ENCODE data around the gene CTSD. TPM values are rescaled to one million over a fixed set of nuclear protein-coding genes. Genes with fewer than 3 reads are reported as not detected.
"Not testable (repeated sequence)": the region's sequence is repeated elsewhere in the genome, so short reads cannot be mapped to it uniquely, and the experiment has no call there.

Gene CTSD
- 940 TPM for total RNA-seq
- long read RNA-seq, transcript CTSD-201 (9 exons, 2,123 nt), result major isoform, 1,989 of 2,409 reads
- long read RNA-seq, transcript CTSD-204 (9 exons, 2,006 nt), result minor isoform, 11 of 2,409 reads
- long read RNA-seq, partial matches to known transcripts, result 330 of 2,409 reads
- long read RNA-seq, other reads (novel, unspliced or antisense), result 73 of 2,409 reads

DNA sequence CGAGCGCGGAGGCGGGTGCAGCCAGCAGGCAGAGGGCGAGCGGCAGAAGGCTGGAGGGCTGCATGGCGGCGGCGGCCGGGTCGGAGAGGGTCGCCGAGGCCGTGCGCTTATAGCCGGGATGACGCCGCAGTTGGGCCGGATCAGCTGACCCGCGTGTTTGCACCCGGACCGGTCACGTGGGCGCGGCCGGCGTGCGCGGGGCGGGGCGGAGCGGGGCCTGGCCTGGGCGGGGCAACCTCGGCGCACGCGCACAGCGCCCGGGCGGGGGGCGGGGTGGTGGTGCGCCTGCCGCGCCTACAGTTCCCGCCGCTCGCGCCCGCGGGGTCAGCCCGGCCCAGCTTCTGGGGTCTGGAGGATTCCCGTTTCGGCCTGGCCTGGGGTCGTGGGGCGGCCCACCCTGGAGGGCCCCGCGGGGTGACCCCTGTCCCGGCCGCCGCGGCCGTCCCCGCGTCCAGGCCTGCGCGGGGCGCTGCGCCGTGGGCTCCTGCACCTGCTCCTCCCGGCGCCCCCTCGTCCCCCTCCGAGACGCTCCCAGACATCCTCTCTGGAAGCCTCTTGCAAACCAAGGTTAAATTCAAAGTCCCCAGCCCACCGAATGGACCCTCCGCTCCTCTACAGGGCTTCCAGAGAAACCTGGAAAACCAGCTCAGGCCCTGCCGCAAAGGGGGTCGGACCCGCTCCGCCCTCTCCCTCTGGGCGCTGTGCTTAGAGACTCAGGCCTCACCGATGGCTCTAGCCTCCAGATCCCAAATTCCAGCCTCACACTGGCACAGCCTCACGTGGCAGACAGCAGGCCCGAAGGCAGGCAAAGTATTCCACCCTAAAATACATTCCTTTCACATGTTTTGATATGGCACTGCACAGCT lies at the start of gene CTSD:
CTSD (minus strand) TSS at position 132 of the 866 bp plus-strand sequence; CDS start at position 64, 68 bp downstream.
- DNase-seq (ENCODE audit: low spot score), result peak; percentile 98

DNA sequence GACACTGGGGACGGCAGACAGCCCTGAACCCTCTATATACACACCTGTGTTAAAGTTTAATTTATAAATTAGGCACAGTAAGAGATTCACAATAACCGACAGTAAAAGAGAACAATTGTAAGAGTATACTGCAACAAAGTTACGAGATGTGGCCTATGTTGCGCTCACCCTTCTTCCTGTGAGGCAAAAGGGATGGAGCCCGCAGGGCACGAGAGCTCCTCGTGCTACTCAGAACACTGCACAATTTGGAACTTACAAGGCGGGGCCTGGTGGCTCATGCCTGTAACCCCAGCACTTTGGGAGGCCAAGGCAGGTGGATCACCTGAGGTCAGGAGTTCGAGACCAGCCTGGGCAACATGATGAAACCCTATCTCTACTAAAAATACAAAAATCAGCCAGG lies 49.6 kb upstream of the CTSD start:
- not testable (repeated sequence) for DNase-seq (ENCODE audit: low spot score)

DNA sequence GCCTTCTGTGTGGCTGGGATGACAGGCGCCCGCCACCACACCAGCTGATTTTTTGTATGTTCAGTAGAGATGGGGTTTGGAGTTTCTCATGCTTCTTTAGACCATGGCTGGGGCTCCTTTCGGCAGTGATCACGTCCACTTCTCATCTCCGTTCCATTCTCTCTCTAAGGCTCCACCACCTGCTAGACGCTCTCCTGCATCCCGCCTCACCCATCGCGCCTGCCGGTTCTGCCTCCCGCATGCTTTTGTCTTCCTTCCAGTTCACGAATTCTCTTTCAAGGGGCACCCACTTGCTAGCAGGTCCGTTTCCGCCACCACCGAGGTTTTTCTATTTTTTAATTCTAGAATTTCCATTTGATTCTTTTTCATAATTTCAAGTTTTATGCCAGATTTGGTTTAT lies 49.1 kb upstream of the CTSD start:
- no peak for DNase-seq (ENCODE audit: low spot score)

DNA sequence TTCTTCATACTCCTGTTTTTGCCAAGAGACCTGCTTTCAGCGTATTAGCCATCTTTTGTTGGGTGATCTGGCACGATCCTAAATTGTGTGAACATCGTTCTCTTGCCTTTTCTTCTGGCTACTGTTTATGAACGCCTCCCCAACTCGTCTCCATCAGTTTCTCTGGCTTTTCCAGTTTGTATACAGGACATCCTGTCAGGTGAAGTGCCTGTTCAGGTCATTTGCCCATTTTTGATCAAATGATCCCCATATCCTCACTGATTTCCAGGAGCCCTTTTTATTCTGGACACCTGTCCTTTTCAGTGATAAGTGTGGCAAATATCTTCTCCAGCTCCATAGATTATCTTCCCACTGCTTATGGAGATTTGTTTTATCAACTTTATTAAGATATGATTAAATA lies 48.5 kb upstream of the CTSD start:
- DNase-seq (ENCODE audit: low spot score), result no peak

DNA sequence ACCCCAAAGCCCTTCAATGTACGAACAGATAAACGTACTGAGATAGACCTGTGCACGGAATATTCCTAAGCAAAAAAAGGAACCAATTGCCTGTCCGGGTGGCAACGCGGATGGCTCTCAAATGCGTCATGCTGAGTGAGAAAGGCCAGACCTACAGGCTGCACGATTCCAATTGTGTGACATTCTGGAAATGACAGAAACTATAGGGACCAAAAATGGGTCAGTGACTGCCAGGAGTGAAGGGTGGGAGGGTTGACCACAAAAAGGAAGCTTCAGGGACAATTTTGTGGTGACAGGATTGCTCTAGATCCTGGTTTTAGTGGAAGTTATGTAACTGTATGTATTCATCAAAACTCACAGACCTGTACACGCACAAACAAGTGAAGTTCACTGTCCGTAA lies 47.0 kb upstream of the CTSD start:
- DNase-seq (ENCODE audit: low spot score), result no peak

DNA sequence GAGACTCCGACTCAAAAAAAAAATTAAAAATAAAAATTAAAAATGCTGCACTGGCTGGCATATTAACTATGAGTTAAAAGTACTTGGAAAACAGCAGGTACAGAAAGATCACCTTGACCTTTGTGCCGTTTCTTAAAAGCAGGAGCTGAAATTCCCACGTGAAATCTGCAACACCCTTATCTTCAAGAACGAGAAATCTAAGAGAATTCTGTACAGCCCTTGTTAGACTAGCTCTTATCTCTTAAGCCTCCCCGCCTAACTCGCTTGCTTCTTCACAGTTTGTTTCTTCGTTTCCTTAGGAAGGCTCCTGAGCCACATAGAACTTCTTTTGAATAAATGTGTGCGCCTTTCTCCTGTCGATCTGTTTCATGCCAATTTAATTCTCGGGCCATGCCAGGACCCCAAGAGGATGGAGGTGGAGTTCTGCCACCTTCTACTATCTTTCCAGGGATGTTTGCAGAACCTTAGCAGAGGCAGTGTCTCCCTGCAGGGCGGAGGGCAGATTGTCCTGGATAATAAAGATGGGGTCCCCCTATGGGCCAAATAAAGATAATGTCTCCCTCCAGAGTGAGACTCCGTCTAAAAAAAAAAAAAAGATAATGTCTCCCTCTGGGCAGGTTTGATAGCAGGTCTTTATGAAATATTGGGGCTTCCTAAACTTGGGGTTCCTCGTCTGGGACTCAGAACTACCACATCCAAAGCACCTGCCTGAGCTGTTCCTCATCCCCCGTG lies 43.7 kb upstream of the CTSD start:
- DNase-seq (ENCODE audit: low spot score), result no peak

DNA sequence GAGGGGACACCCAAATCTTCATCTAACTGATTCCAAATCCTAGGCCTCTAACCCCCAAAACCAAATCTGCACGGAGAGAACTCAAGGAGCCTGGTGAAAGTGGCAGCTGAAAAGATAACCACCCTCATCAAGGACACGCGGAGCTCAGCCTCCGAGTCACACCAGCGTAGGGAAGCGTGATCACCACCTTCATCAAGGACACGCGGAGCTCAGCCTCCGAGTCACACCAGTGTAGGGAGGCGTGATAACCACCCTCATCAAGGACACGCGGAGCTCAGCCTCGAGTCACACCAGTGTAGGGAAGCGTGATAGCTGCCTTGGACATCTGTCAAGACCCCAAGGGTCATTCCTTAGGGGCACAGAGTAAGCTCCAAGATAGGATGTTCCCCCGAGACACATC lies 41.8 kb upstream of the CTSD start:
- DNase-seq (ENCODE audit: low spot score), result no peak

DNA sequence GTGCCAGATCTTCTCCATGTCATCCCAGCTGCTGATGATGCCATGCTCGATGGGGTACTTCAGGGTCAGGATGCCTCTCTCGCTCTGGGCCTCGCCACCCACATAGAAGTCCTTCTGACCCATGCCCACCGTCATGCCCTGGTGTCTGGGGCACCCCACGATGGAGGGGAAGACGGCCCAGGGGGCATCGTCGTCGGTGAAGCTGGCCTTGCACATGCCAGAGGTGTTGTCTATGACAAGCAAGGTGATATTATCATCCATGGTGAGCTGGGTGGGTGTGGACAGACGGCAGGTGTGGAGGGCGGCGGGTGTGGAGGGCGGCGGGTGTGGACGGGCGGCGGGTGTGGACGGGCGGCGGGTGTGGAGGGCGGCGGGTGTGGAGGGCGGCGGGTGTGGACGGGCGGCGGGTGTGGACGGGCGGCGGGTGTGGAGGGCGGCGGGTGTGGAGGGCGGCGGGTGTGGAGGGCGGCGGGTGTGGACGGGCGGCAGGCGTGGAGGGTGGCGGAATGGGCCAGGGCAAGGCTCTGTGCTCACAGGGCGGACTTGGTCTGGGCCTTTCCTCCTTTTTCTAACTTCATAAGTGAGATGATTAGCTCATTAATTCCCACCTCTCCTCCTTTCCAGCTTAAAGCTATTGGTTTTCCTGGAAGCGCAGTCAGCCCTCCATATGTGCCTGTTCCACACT lies 40.2 kb upstream of the CTSD start:
- not testable (repeated sequence) for DNase-seq (ENCODE audit: low spot score)

DNA sequence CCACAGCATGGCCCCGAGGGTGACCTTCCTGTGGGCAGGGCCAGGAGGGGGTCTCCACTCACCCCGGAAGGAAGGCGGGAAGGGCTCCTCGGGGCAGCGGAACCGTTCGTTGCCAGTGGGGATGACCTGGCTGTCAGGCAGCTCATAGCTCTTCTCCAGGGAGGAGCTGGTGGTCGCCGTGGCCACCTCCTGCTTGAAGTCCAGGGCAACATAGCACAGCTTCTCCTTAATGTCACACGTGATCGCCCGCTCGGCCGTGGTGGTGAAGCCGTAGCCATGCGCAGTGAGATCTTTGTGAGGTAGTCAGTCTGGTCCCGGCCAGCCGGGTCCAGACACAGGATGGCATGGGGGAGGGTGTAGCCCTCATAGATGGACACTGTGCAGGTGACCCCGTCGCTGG lies 39.5 kb upstream of the CTSD start:
- DNase-seq (ENCODE audit: low spot score), result no peak

DNA sequence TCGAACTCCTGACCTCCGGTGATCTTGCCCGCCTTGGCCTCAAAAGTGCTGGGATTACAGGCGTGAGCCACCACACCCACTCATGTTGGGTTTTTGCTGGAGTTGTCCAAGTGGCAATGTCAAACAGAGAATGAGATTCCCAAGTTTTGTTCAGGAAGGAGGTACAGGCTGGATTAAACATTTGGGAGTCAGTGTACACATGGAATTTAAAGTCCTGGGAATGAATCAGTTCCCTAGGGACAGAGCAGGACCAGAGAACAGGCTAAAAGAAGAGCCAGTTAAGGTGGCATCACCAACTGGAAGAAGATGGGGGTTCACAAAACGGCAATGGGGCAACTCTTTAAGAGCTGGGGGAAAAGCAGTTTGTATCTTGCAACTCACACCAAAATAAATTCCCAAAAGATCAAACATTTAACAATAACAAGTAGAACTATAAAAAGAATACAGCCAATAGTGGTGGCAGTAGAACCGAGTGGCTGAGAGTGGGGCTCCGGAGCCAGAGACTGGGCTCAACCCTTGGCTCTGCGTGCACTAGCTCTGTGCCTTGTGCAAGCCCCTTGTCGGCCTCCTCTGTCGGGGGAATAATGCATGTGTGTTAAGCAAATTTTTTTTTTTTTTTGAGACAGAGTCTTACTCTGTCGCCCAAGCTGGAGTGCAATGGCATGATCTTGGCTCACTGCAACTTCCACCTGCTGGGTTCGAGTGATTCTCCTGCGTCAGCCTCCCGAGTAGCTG lies 33.8 kb upstream of the CTSD start:
- no peak for DNase-seq (ENCODE audit: low spot score)

DNA sequence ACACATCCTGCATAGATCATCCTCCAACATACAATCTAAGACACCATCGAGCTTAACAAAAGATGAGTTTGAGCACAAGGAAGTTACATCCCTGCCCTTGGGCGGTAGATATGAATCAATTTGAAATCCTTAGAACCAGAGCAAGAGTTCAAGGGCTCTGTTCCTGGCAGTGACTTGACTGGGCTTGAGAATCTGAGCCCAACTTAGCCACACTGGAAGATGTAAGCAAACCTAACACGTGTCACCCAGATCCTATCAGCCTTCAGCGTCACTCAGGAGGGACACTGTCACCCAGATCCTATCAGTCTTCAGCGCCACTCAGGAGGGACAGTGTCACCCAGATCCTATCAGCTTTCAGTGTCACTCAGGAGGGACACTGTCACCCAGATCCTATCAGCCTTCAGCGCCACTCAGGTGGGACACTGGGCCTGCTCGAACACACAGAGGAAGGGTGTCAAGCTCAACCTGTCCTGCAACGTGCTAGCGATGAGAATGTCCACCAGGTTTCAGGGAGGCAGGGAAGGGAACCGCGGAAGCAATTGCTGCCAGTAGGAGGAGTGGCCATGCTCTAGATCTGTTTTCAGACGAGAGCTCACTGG lies 32.8 kb upstream of the CTSD start:
- DNase-seq (ENCODE audit: low spot score), result no peak

DNA sequence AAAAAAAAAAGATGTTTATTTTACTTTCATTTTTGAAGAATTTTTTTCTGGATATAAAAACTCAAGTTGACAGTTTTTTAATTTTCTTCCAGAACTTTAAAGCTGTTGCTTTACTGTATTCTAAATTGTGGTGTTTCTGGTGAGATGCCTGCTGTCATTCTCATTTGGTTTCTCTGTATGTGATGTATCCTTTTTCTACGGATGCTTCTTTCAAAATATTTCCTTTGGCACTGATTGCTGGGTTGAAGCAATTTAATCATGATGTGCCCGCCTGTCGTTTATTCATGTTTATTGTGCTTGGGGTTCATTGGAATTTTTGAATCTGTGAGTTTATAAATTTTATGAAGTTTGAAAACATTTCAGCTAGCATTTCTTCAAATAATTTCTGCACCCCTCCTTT lies 29.4 kb upstream of the CTSD start:
- no peak for DNase-seq (ENCODE audit: low spot score)

DNA sequence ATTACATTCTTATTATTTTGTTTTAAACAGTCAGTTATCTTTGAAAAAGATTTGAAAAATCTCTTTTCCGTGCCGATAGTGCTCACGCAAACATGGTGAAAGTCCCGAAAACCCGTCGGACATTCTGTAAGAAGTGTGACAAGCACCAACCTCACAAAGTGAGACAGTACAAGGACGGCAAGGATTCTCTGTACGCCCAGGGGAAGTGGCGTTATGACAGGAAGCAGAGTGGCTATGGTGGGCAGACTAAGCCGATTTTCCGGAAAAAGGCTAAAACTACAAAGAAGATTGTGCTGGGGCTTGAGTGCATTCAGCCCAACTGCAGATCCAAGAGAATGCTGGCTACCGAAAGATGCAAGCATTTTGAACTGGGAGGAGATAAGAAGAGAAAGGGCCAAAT lies 28.7 kb upstream of the CTSD start:
- no peak for DNase-seq (ENCODE audit: low spot score)

DNA sequence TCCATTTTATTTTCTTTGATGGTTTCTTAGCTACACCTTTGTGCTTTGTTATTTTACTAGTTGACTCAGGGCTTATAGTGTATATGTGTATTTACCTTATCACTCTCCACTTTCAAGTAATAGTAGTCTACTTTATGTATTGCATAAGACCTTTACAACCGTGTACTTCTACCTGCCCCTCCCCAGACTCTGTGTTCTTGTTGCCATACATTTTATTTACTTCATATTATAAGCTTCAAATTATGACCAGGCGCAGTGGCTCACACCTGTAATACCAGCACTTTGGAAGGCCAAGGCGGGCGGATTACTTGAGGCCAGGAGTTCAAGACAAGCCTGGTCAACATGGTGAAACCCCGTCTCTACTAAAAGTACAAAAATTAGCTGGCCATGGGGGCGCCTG lies 28.2 kb upstream of the CTSD start:
- no peak for DNase-seq (ENCODE audit: low spot score)

DNA sequence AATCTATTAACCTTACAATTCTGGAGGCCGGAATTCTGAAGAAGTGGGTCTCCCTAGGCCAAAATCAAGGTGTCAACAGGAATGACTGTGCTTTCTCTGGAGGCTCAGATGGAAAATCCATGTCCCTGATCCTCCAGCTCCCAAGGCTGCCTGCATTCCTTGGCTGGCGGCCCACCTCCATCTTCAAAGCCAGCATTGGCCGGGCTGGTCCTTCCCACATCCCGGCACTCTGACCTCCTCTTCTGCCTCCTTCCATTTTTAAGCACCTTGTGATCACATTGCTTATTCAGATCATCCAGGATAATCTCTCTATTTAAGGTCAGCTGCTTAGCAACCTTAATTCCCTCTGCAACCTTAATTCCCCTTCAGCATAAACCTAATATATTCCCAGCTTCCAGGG lies 22.7 kb upstream of the CTSD start:
- DNase-seq (ENCODE audit: low spot score), result peak; percentile 24

DNA sequence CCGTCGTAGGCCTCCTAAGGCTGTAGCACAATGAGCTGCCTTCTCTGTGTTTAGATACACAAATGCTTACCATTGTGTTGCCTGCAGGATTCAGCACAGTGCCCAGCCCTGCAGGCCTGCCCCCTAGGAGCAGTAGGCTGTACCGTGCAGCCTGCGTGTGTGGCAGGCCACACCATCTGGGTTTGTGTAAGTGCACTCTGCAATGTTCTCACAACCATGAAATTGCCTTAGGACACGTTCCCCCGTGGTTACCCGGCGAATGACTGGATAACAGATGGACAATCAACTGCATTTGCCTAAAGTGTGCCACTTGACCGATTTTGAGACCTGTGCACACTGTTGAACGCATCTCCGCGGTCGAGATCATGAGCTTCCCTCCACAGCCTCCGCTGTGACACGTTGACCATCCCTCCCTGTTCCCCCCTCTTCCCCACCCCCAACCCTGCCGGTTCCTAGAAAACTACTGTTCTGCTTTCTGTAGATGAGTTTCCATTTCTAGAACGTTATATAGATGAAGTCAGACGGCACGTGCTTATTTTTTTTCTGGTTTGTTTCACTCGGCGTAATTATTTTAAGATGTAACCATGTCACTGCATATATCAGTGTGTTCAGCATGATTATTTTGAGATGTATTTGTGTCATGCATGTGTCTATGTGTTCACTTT lies 22.2 kb upstream of the CTSD start:
- DNase-seq (ENCODE audit: low spot score), result peak; percentile 84

DNA sequence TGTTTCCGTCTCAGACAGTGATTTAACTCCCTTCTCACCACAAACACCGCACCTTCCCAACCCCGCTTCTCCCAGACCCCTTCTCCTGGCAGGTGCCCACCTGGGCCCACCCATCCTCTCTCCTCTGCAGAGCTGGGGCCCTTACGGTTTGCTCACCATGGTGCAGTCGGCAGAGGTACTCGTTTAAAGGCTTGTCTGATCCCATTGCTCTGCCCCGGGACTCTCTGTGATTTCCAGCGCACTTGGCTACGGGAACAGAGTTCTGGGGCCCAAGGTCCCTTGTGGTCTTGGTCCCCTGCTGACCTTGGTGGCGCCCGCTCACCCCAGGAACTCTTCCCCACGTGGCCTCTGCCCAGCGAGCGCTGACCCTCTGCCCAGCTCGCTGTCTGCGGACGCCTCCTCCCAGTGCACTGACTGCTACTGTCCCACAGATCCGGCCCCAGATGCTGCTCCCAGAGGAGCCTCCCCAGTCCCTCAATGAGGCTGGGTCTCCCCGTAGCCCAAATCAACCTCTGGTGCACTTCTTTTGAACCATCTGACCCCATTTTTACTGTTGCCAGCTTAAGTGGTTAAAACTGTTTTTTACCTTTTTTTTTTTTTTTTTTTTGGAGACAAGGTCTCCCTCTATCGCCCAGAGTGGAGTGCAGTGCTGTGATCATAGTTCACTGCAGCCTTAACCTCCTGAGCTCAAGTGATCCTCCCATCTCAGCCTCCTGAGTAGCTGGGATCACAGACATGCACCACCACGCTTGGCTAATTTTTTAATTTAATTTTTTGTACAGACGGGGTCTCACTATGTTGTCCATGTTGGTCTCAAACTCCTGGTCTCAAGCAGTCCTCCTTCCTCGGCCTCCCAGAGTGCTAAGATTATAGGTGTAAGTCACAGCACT lies 21.3 kb upstream of the CTSD start:
- peak; percentile 87 for DNase-seq (ENCODE audit: low spot score)

DNA sequence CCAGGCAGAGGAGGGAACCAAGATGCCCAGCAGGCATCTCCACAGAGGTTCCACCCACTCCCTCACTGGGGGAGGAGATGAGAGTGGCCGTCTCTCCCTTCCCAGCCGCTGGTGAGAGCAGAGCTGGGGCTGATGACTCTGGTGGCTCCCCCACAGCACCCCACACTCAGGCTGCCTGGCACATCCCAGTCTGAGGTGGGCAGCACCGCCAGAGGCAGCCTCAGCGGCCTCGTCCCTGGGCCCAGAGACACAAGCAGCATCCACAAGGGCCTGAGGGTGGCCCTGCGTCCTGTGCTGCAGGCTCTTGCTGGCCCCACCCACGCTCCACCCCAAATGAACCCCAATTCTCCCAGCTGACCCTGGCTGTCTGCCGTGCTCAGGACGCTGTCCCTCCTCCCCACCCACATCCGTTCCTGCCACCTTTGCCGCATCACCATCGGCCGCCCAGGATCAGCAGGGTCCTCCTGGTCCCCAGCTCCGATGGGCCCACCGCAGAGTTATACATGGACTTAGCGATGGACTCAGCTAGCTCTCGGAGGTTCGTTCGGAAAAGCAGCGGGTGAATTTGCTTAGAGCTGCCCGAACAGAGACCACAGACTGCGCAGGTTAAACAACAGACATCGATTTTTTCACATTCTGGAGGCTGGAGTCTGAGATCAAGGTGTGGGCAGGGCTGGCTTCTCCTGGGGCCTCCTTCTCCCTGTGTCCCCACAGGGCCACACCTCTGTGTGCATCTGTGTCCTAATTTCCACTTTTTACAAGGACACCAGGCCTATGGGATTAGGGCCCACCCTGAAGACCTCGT lies 20.2 kb upstream of the CTSD start:
- peak; percentile 80 for DNase-seq (ENCODE audit: low spot score)
